GM18861 (cell line): ENCODE data around the gene KCP.

Experiments used
- ATAC-seq: cut with Tn5 transposase; IDR thresholded peaks from one replicate; pipeline ENCODE4 v1.9.1; 2021; ENCODE audit not compliant: unreplicated experiment

The KCP gene

GRCh38 chr7:128830231-128831177 is 80.0 kb downstream of the KCP start, which contains the start of gene FLNC:
TSS of gene FLNC (plus strand) at chr7:128830406. CDS start at chr7:128830638, 232 bp downstream.
- no peak for ATAC-seq

GRCh38 chr7:128829391-128830166 is 80.9 kb downstream of the KCP start:
- no peak for ATAC-seq

- no peak for ATAC-seq
These were observed 82.4 kb downstream of the KCP start for GRCh38 chr7:128827971-128828711.

- no peak for ATAC-seq
These were observed 83.1 kb downstream of the KCP start for GRCh38 chr7:128827248-128827958.

GRCh38 chr7:128826916-128827247 is 83.6 kb downstream of the KCP start:
- ATAC-seq = no peak
